Mammary epithelial cell (primary cell): ENCODE results near the gene PPARD.

ENCODE experiments used
- CTCF ChIP-seq, 2 donors: IDR thresholded peaks in 1 of 2; conservative IDR thresholded peaks in 1 of 2; 2 replicates each; pipeline ENCODE4 v1.5.1; 2011 to 2012; ENCODE audit warnings: inconsistent platforms in 2 of 2, low read length in 2 of 2, mild to moderate bottlenecking in 2 of 2, control low read depth in 1 of 2, low read depth in 1 of 2; ENCODE audit not compliant: insufficient read depth in 1 of 2; ENCODE audit errors: extremely low read depth in 1 of 2
- EZH2 ChIP-seq: IDR thresholded peaks from 2 replicates; pipeline ENCODE4 v1.6.1; 2012; ENCODE audit warnings: low read length, inconsistent platforms, borderline replicate concordance

- TF ChIP-seq CTCF (conservative IDR thresholded peaks at IDR 0.05 in 1 of 2, IDR thresholded peaks at IDR 0.05 in 1 of 2; ENCODE audit: extremely low read depth in 1 of 2, insufficient read depth in 1 of 2, low read depth in 1 of 2, low read length in 2 of 2) = no peak
- no peak for TF ChIP-seq EZH2
These were observed 25.3 kb downstream of the PPARD start for GRCh38 chr6:35367646-35368037.
